Measurements from ENCODE around the gene EIF2B4. TPM values are rescaled to one million over a fixed set of nuclear protein-coding genes. Genes with fewer than 3 reads are reported as not detected.
A peak's percentile ranks its signal among the peaks of the same experiment; 100 is the strongest.

The EIF2B4 gene
- total and polyA plus RNA-seq, 9 of the 15 experiments (the other 6 are each of a cell fraction or from before 2014, with no cell fraction given) = 29.7 to 80.3 (median 58.9) TPM

DNA sequence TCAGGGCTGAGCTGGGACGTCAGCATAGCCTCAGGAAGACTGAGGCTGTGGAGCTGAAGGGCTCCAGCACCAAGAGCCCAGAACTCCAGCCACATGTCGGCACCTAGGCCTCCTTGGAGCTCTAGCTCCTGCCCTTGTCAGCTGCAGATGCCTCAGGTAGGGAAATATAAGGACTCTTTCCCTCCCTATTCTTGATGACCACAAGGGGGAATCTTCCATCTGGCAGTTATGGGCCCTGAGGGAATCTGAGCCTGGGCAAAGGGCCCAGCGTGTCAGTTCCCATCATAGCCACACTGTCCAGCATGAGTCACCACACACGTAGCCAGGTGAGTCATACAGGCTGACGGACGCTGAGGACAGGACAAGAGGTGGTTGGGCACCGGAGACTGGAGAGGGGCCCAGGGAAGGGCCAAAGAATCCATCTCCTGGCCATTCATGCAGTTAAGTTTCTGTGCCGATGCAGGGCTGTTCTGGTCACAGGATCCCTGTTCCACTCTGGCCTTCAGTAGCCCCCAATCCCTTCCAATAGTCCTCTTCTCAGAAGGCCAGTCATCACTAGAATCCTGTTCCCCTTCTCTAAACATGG lies 49.1 kb downstream of the EIF2B4 start (continued):
- TF ChIP-seq, protein P1, sequence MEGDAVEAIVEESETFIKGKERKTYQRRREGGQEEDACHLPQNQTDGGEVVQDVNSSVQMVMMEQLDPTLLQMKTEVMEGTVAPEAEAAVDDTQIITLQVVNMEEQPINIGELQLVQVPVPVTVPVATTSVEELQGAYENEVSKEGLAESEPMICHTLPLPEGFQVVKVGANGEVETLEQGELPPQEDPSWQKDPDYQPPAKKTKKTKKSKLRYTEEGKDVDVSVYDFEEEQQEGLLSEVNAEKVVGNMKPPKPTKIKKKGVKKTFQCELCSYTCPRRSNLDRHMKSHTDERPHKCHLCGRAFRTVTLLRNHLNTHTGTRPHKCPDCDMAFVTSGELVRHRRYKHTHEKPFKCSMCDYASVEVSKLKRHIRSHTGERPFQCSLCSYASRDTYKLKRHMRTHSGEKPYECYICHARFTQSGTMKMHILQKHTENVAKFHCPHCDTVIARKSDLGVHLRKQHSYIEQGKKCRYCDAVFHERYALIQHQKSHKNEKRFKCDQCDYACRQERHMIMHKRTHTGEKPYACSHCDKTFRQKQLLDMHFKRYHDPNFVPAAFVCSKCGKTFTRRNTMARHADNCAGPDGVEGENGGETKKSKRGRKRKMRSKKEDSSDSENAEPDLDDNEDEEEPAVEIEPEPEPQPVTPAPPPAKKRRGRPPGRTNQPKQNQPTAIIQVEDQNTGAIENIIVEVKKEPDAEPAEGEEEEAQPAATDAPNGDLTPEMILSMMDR (IDR thresholded peaks at IDR 0.05 in 2 of 3, conservative IDR thresholded peaks at IDR 0.05 in 1 of 3; ENCODE audit: insufficient read depth in 2 of 3, low read depth in 1 of 3, low read length in 3 of 3) = peak; percentile 71 to 76 (median 76)
- TF ChIP-seq TARDBP (IDR thresholded peaks at IDR 0.05) (no peak), CTBP1 (IDR thresholded peaks at IDR 0.05; ENCODE audit: borderline replicate concordance) (peak; percentile 93), ZNF431 (CRISPR knock-in tag; IDR thresholded peaks at IDR 0.05) (no peak), GABPA (tag; conservative IDR thresholded peaks at IDR 0.05; ENCODE audit: low read depth) (0 out of 2 replicates have a peak, but pooled peaks have one; percentile 19), EP300 (IDR thresholded peaks at IDR 0.05; ENCODE audit: low read length) (peak; percentile 65; the same call in 1 of the 2 replicates), SMARCC2 (IDR thresholded peaks at IDR 0.05; ENCODE audit: low read depth) (peak; percentile 81), HDAC6 (IDR thresholded peaks at IDR 0.05; ENCODE audit: low read depth, low read length) (no peak), ZNF174 (CRISPR knock-in tag; IDR thresholded peaks at IDR 0.05) (no peak), KDM2B (CRISPR knock-in tag; IDR thresholded peaks at IDR 0.05) (no peak), RBM39 (optimal IDR thresholded peaks at IDR 0.05; ENCODE audit: low read depth, low read length) (no peak), MCM2 (IDR thresholded peaks at IDR 0.05; ENCODE audit: low read depth) (no peak), LEF1 (IDR thresholded peaks at IDR 0.05) (peak; percentile 42; the same call in 1 of the 2 replicates), ARNT (IDR thresholded peaks at IDR 0.05) (0 out of 4 replicates have a peak, but pooled peaks of 1 of the 2 experiments have one; percentile 48), KDM5B (IDR thresholded peaks at IDR 0.05; ENCODE audit: insufficient replicate concordance, low read depth, low read length) (peak; percentile 18), ZNF77 (CRISPR knock-in tag; IDR thresholded peaks at IDR 0.05) (no peak), SPI1 (IDR thresholded peaks at IDR 0.05; ENCODE audit: borderline replicate concordance, low read depth, low read length) (0 out of 2 replicates have a peak, but pooled peaks have one; percentile 14)
- TF ChIP-seq, protein P2, sequence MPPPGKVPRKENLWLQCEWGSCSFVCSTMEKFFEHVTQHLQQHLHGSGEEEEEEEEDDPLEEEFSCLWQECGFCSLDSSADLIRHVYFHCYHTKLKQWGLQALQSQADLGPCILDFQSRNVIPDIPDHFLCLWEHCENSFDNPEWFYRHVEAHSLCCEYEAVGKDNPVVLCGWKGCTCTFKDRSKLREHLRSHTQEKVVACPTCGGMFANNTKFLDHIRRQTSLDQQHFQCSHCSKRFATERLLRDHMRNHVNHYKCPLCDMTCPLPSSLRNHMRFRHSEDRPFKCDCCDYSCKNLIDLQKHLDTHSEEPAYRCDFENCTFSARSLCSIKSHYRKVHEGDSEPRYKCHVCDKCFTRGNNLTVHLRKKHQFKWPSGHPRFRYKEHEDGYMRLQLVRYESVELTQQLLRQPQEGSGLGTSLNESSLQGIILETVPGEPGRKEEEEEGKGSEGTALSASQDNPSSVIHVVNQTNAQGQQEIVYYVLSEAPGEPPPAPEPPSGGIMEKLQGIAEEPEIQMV (tag; conservative IDR thresholded peaks at IDR 0.05; ENCODE audit: low read depth) = peak; percentile 60; the same call in 1 of the 2 replicates
- TF ChIP-seq, protein P3, sequence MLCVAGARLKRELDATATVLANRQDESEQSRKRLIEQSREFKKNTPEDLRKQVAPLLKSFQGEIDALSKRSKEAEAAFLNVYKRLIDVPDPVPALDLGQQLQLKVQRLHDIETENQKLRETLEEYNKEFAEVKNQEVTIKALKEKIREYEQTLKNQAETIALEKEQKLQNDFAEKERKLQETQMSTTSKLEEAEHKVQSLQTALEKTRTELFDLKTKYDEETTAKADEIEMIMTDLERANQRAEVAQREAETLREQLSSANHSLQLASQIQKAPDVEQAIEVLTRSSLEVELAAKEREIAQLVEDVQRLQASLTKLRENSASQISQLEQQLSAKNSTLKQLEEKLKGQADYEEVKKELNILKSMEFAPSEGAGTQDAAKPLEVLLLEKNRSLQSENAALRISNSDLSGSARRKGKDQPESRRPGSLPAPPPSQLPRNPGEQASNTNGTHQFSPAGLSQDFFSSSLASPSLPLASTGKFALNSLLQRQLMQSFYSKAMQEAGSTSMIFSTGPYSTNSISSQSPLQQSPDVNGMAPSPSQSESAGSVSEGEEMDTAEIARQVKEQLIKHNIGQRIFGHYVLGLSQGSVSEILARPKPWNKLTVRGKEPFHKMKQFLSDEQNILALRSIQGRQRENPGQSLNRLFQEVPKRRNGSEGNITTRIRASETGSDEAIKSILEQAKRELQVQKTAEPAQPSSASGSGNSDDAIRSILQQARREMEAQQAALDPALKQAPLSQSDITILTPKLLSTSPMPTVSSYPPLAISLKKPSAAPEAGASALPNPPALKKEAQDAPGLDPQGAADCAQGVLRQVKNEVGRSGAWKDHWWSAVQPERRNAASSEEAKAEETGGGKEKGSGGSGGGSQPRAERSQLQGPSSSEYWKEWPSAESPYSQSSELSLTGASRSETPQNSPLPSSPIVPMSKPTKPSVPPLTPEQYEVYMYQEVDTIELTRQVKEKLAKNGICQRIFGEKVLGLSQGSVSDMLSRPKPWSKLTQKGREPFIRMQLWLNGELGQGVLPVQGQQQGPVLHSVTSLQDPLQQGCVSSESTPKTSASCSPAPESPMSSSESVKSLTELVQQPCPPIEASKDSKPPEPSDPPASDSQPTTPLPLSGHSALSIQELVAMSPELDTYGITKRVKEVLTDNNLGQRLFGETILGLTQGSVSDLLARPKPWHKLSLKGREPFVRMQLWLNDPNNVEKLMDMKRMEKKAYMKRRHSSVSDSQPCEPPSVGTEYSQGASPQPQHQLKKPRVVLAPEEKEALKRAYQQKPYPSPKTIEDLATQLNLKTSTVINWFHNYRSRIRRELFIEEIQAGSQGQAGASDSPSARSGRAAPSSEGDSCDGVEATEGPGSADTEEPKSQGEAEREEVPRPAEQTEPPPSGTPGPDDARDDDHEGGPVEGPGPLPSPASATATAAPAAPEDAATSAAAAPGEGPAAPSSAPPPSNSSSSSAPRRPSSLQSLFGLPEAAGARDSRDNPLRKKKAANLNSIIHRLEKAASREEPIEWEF (CRISPR knock-in tag; IDR thresholded peaks at IDR 0.05) = no peak

Measured in K562 (cell line).